H1 (cell line): Measurements from ENCODE around the gene ALKBH1.

Experiments
- ATF3 ChIP-seq: IDR thresholded peaks from 2 replicates; pipeline ENCODE4 v1.6.1; 2011; ENCODE audit warnings: low read depth, mild to moderate bottlenecking, low read length; ENCODE audit not compliant: insufficient read depth
- EP300 ChIP-seq, 2 experiments: IDR thresholded peaks; 1 replicate in 1 of 2; 2 replicates in 1 of 2; pipeline ENCODE4 v1.6.1; 2011 to 2012; ENCODE audit warnings: low read depth in 2 of 2, low read length in 2 of 2, mild to moderate bottlenecking in 2 of 2, borderline replicate concordance in 1 of 2, inconsistent platforms in 1 of 2, moderate library complexity in 1 of 2
- GABPA ChIP-seq: IDR thresholded peaks from 2 replicates; pipeline ENCODE4 v1.6.1; 2011; ENCODE audit warnings: mild to moderate bottlenecking, low read length, moderate library complexity, borderline replicate concordance; ENCODE audit not compliant: insufficient read depth
- GTF2F1 ChIP-seq: IDR thresholded peaks from 2 replicates; pipeline ENCODE4 v1.6.1; 2012; ENCODE audit warnings: low read depth, low read length, improper control_type of control experiment, borderline replicate concordance
- POLR2A ChIP-seq, 2 experiments: IDR thresholded peaks; 1 replicate in 1 of 2; 2 replicates in 1 of 2; pipeline ENCODE4 v1.6.1; 2011; ENCODE audit warnings: low read depth in 2 of 2, low read length in 2 of 2, mild to moderate bottlenecking in 2 of 2; ENCODE audit errors: control extremely low read depth in 1 of 2
- SIN3A ChIP-seq, 2 experiments: IDR thresholded peaks in 1 of 2; conservative IDR thresholded peaks in 1 of 2; 2 replicates each; pipeline ENCODE4 v1.6.1; 2011 to 2012; ENCODE audit warnings: low read length in 2 of 2, improper control_type of control experiment in 1 of 2, low read depth in 1 of 2, mild to moderate bottlenecking in 1 of 2
- TCF12 ChIP-seq: IDR thresholded peaks from 2 replicates; pipeline ENCODE4 v1.6.1; 2011; ENCODE audit warnings: low read depth, mild to moderate bottlenecking, low read length
- TF ChIP-seq, protein P1 (sequence below), 3 experiments: IDR thresholded peaks; 1 replicate in 2 of 3; 2 replicates in 1 of 3; pipeline versions ENCODE4 v1.5.1 to v1.6.1; 2011; ENCODE audit warnings: low read length in 3 of 3, mild to moderate bottlenecking in 3 of 3, inconsistent platforms in 2 of 3, low read depth in 1 of 3, moderate library complexity in 1 of 3; ENCODE audit not compliant: insufficient read depth in 1 of 3; ENCODE audit errors: control extremely low read depth in 1 of 3

GRCh38 chr14:77667331-77667730, 40.5 kb downstream of the ALKBH1 start:
- no peak for TF ChIP-seq GABPA
- no peak for TF ChIP-seq GTF2F1
- no peak for TF ChIP-seq ATF3
- TF ChIP-seq EP300 (IDR thresholded peaks at IDR 0.05; ENCODE audit: borderline replicate concordance in 1 of 2, low read depth in 2 of 2, low read length in 2 of 2) = no peak
- TF ChIP-seq, protein P1, sequence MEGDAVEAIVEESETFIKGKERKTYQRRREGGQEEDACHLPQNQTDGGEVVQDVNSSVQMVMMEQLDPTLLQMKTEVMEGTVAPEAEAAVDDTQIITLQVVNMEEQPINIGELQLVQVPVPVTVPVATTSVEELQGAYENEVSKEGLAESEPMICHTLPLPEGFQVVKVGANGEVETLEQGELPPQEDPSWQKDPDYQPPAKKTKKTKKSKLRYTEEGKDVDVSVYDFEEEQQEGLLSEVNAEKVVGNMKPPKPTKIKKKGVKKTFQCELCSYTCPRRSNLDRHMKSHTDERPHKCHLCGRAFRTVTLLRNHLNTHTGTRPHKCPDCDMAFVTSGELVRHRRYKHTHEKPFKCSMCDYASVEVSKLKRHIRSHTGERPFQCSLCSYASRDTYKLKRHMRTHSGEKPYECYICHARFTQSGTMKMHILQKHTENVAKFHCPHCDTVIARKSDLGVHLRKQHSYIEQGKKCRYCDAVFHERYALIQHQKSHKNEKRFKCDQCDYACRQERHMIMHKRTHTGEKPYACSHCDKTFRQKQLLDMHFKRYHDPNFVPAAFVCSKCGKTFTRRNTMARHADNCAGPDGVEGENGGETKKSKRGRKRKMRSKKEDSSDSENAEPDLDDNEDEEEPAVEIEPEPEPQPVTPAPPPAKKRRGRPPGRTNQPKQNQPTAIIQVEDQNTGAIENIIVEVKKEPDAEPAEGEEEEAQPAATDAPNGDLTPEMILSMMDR (IDR thresholded peaks at IDR 0.05; ENCODE audit: control extremely low read depth in 1 of 3, insufficient read depth in 1 of 3, low read depth in 1 of 3, low read length in 3 of 3) = no peak
- no peak for TF ChIP-seq SIN3A (conservative IDR thresholded peaks at IDR 0.05 in 1 of 2, IDR thresholded peaks at IDR 0.05 in 1 of 2; ENCODE audit: low read depth in 1 of 2, low read length in 2 of 2)
- TF ChIP-seq TCF12 = no peak
- TF ChIP-seq POLR2A (IDR thresholded peaks at IDR 0.05; ENCODE audit: control extremely low read depth in 1 of 2, low read depth in 2 of 2, low read length in 2 of 2) = no peak
